ENCODE results near the gene RIPK1. TPM values are rescaled to one million over a fixed set of nuclear protein-coding genes. Genes with fewer than 3 reads are reported as not detected.
A peak's percentile ranks its signal among the peaks of the same experiment; 100 is the strongest.

Gene RIPK1
- total and polyA plus RNA-seq, 2 of the 8 experiments (the other 6 are each of a cell fraction or from before 2014, with no cell fraction given) = 5.9 to 22.9 TPM

GRCh38 chr6:3118353-3119039 is 50.2 kb downstream of the RIPK1 start, which contains the start of gene BPHL:
Gene BPHL (plus strand): TSS chr6:3118711. CDS start chr6:3118741, 30 bp downstream.
- peak within 1 kb of the TSS; percentile 97 for H4K91ac ChIP-seq (replicated peaks; ENCODE audit: insufficient read length, low read length)
- POLR2A ChIA-PET (ENCODE audit: partially characterized antibody) = interaction anchor here (0.9 kb wide), 1 partner anchor 33 kb away, joined by 3 read pairs; no protein-coding TSS in a partner anchor
- CTCF ChIA-PET (ENCODE audit: partially characterized antibody) = interaction anchor here (0.5 to 1.0 kb wide), 3 partner anchors 36 to 267 kb away, joined by 3 read pairs; no protein-coding TSS in a partner anchor
- H3K9me3 ChIP-seq (ENCODE audit: insufficient read depth in 2 of 2, low read depth in 1 of 2, low read length in 1 of 2) = no peaks in the 10 kb centered on the region
- peaks cover 0 to 10% (median 2%) of the 10 kb centered on the region in 4 experiments; a peak in 4 of 7 replicates for H3K4me1 ChIP-seq (replicated peaks in 1 of 4; ENCODE audit: control insufficient read depth in 3 of 4, insufficient read depth in 4 of 4, low read length in 3 of 4)
- peaks cover 0 to 4% (median 0%) of the 10 kb centered on the region in 4 experiments; a peak in 2 of 8 replicates for H3K36me3 ChIP-seq (ENCODE audit: control insufficient read depth in 2 of 4, insufficient read depth in 4 of 4, low read length in 3 of 4)
- no peak within 1 kb of the TSS for H2AK5ac ChIP-seq (ENCODE audit: low read depth, low read length)
- no peak within 1 kb of the TSS for H2BK20ac ChIP-seq (ENCODE audit: low read length)
- peaks cover 2% of the 10 kb centered on the region; the same call in 1 of the 2 replicates for H3K23me2 ChIP-seq (ENCODE audit: low read depth, low read length)
- FAIRE-seq (no peak), DNase-seq (ENCODE audit: low read depth in 1 of 2, low spot score in 2 of 2) (peak; percentile 86 to 100)
- H2AFZ ChIP-seq (ENCODE audit: low read length) = peak within 1 kb of the TSS; percentile 90
- H4K20me1 ChIP-seq (replicated peaks in 1 of 2; ENCODE audit: control insufficient read depth in 1 of 2, insufficient read depth in 2 of 2, low read length in 2 of 2) = peaks cover 0 to 2% of the 10 kb centered on the region in 2 experiments
- WGBS, 2 experiments (ENCODE audit: extremely low coverage in 1 of 2, insufficient coverage in 1 of 2, insufficient read length in 1 of 2, insufficient replicate concordance in 2 of 2, low coverage in 1 of 2, low lambda C conversion rate in 2 of 2, missing lambda C conversion rate in 1 of 2) = 3% methylated on average over 60 of the region's 89 CpGs; no CpG with 5 or more reads in 1 of the 2 experiments
- H2BK12ac ChIP-seq (ENCODE audit: low read depth, low read length) = no peak within 1 kb of the TSS
- H3K23ac ChIP-seq (ENCODE audit: insufficient read length) = no peak within 1 kb of the TSS
- peak within 1 kb of the TSS; percentile 96 for H3K27ac ChIP-seq (ENCODE audit: low read depth, low read length)
- H4K8ac ChIP-seq (ENCODE audit: extremely low read depth, insufficient read depth, low read length) = peak within 1 kb of the TSS; percentile 98
- peak within 1 kb of the TSS; percentile 97 for H3K18ac ChIP-seq (ENCODE audit: extremely low read depth, low read length)
- peak within 1 kb of the TSS; percentile 4 for H3K4ac ChIP-seq (replicated peaks; ENCODE audit: insufficient read length, low read depth, low read length)
- peak within 1 kb of the TSS; percentile 98 for H4K5ac ChIP-seq (ENCODE audit: insufficient read length, low read depth, low read length)
- no peaks in the 10 kb centered on the region for H3K27me3 ChIP-seq (replicated peaks in 1 of 4; ENCODE audit: control insufficient read depth in 3 of 4, extremely low read depth in 1 of 4, insufficient read depth in 3 of 4, low read length in 3 of 4)
- no peaks in the 10 kb centered on the region for H3K79me1 ChIP-seq (ENCODE audit: low read depth, low read length)
- H3K4me3 ChIP-seq (ENCODE audit: extremely low read depth in 1 of 4, insufficient read depth in 2 of 4, low read depth in 3 of 4, low read length in 4 of 4) = peak within 1 kb of the TSS; percentile 83 to 97 (median 84)
- H3K56ac ChIP-seq (replicated peaks; ENCODE audit: insufficient read length, low read depth, low read length) = peak within 1 kb of the TSS; percentile 91
- no peak within 1 kb of the TSS for H3K14ac ChIP-seq (ENCODE audit: insufficient read length)
- H3K9ac ChIP-seq (replicated peaks in 1 of 4; ENCODE audit: extremely low read depth in 1 of 4, low read depth in 3 of 4, low read length in 3 of 4) = peak within 1 kb of the TSS; percentile 87 to 95 (median 88)
- no peak within 1 kb of the TSS for H2BK15ac ChIP-seq (ENCODE audit: low read length)
- peaks cover 0 to 8% of the 10 kb centered on the region in 2 experiments; a peak in 2 of 4 replicates for H3K79me2 ChIP-seq (ENCODE audit: control insufficient read depth in 1 of 2, insufficient read depth in 2 of 2, low read length in 2 of 2)
- peak within 1 kb of the TSS; percentile 98; the same call in 1 of the 2 replicates for H2BK5ac ChIP-seq (ENCODE audit: low read depth, low read length)
- H3K4me2 ChIP-seq (ENCODE audit: insufficient read depth in 1 of 2, low read depth in 2 of 2, low read length in 2 of 2) = peak within 1 kb of the TSS; percentile 72 to 95
- H2BK120ac ChIP-seq (replicated peaks; ENCODE audit: low read depth, low read length) = no peak within 1 kb of the TSS
- TF ChIP-seq EP300 (IDR thresholded peaks at IDR 0.05; ENCODE audit: borderline replicate concordance in 1 of 2, low read depth in 2 of 2, low read length in 2 of 2) (no peak; a peak in 1 of 3 replicates), GTF2F1 (IDR thresholded peaks at IDR 0.05; ENCODE audit: borderline replicate concordance, low read depth, low read length) (no peak), RXRA (IDR thresholded peaks at IDR 0.05; ENCODE audit: insufficient read depth, low read depth, low read length) (no peak), TAF1 (IDR thresholded peaks at IDR 0.05; ENCODE audit: low read depth, low read length) (peak; percentile 79), RBBP5 (IDR thresholded peaks at IDR 0.05; ENCODE audit: borderline replicate concordance, low read depth, low read length) (peak; percentile 97), RFX5 (IDR thresholded peaks at IDR 0.05; ENCODE audit: borderline replicate concordance, low read depth, low read length) (no peak), YY1 (IDR thresholded peaks at IDR 0.05; ENCODE audit: low read depth, low read length) (peak; percentile 55), GABPA (IDR thresholded peaks at IDR 0.05; ENCODE audit: borderline replicate concordance, insufficient read depth, low read length) (no peak), POLR2A (IDR thresholded peaks at IDR 0.05; ENCODE audit: control extremely low read depth in 1 of 2, low read depth in 2 of 2, low read length in 2 of 2) (peak; percentile 86 to 89), CREB1 (IDR thresholded peaks at IDR 0.05) (peak; percentile 65), ASH2L (IDR thresholded peaks at IDR 0.05; ENCODE audit: low read length) (peak; percentile 86)
